ENCODE measurements around the gene CDHR1. TPM values are rescaled to one million over a fixed set of nuclear protein-coding genes. Genes with fewer than 3 reads are reported as not detected.

Gene CDHR1
- total and polyA plus RNA-seq, 2 of the 8 experiments (the other 6 are each of a cell fraction or from before 2014, with no cell fraction given), result 3.9 to 10.5 TPM

DNA sequence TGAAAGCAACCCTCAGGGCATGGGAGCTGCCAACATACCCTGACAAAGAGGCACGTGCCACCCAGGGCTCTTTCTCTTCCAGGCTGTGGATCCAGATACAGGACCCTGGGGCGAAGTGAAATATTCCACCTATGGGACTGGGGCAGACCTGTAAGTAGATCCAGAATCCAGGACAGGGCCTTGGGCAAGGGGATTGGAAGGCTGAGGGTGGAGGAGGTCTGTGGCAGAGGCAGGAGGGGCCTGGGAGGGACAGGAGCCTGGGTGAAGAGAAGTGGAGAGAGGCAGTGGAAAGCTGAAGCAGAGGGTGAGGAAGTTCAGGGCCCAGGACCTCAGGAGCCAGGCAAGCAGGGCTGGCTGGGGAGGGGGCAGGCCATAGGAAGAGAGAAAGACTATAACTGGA lies 17.2 kb downstream of the CDHR1 start:
- H3K27ac ChIP-seq (ENCODE audit: low read depth, low read length), result no peak overlapping the region
- no peak overlapping the region for H3K4me2 ChIP-seq (ENCODE audit: insufficient read depth in 1 of 2, low read depth in 2 of 2, low read length in 2 of 2)
- H4K91ac ChIP-seq (replicated peaks; ENCODE audit: insufficient read length, low read length), result no peak overlapping the region
- no peak overlapping the region for H2AK5ac ChIP-seq (ENCODE audit: low read depth, low read length)
- no peak overlapping the region for H2AFZ ChIP-seq (ENCODE audit: low read length)
- no peaks in the 10 kb centered on the region for H3K27me3 ChIP-seq (replicated peaks in 1 of 4; ENCODE audit: control insufficient read depth in 3 of 4, extremely low read depth in 1 of 4, insufficient read depth in 3 of 4, low read length in 3 of 4)
- no peaks in the 10 kb centered on the region for H3K36me3 ChIP-seq (ENCODE audit: control insufficient read depth in 2 of 4, insufficient read depth in 4 of 4, low read length in 3 of 4)
- no peaks in the 10 kb centered on the region for H4K20me1 ChIP-seq (replicated peaks in 1 of 2; ENCODE audit: control insufficient read depth in 1 of 2, insufficient read depth in 2 of 2, low read length in 2 of 2)
- no peak for FAIRE-seq
- H3K4me3 ChIP-seq (ENCODE audit: extremely low read depth in 1 of 4, insufficient read depth in 2 of 4, low read depth in 3 of 4, low read length in 4 of 4), result no peak overlapping the region
- H3K79me1 ChIP-seq (ENCODE audit: low read depth, low read length), result no peaks in the 10 kb centered on the region
- no peaks in the 10 kb centered on the region for H3K23me2 ChIP-seq (ENCODE audit: low read depth, low read length)
- no peaks in the 10 kb centered on the region for H3K79me2 ChIP-seq (ENCODE audit: control insufficient read depth in 1 of 2, insufficient read depth in 2 of 2, low read length in 2 of 2)
- no peak overlapping the region for H4K5ac ChIP-seq (ENCODE audit: insufficient read length, low read depth, low read length)
- H3K4me1 ChIP-seq (replicated peaks in 1 of 4; ENCODE audit: control insufficient read depth in 3 of 4, insufficient read depth in 4 of 4, low read length in 3 of 4), result peaks cover 0 to 4% (median 0%) of the 10 kb centered on the region in 4 experiments; a peak in 1 of 7 replicates
- DNase-seq (ENCODE audit: low read depth in 1 of 2, low spot score in 2 of 2), result no peak
- no peak overlapping the region for H2BK12ac ChIP-seq (ENCODE audit: low read depth, low read length)
- no peak overlapping the region for H2BK120ac ChIP-seq (replicated peaks; ENCODE audit: low read depth, low read length)
- no peak overlapping the region for H4K8ac ChIP-seq (ENCODE audit: extremely low read depth, insufficient read depth, low read length)
- POLR2A ChIA-PET (ENCODE audit: partially characterized antibody), result no interaction called here
- no peak overlapping the region for H3K18ac ChIP-seq (ENCODE audit: extremely low read depth, low read length)
- H3K14ac ChIP-seq (ENCODE audit: insufficient read length), result no peak overlapping the region
- CTCF ChIA-PET (ENCODE audit: partially characterized antibody), result interaction anchor here (0.6 to 8.8 kb wide), 17 partner anchors 7 to 340 kb away, joined by 3 to 113 read pairs (median 4); no protein-coding TSS in a partner anchor
- H3K9me3 ChIP-seq (ENCODE audit: insufficient read depth in 2 of 2, low read depth in 1 of 2, low read length in 1 of 2), result no peaks in the 10 kb centered on the region
- no peak overlapping the region for H3K56ac ChIP-seq (replicated peaks; ENCODE audit: insufficient read length, low read depth, low read length)
- 84% methylated on average over 2 of the region's 2 CpGs; no CpG with 5 or more reads in 1 of the 2 experiments for WGBS, 2 experiments (ENCODE audit: extremely low coverage in 1 of 2, insufficient coverage in 1 of 2, insufficient read length in 1 of 2, insufficient replicate concordance in 2 of 2, low coverage in 1 of 2, low lambda C conversion rate in 2 of 2, missing lambda C conversion rate in 1 of 2)
- no peak overlapping the region for H3K9ac ChIP-seq (replicated peaks in 1 of 4; ENCODE audit: extremely low read depth in 1 of 4, low read depth in 3 of 4, low read length in 3 of 4)
- H2BK15ac ChIP-seq (ENCODE audit: low read length), result no peak overlapping the region
- H3K23ac ChIP-seq (ENCODE audit: insufficient read length), result no peak overlapping the region
- H2BK5ac ChIP-seq (ENCODE audit: low read depth, low read length), result no peak overlapping the region
- H3K4ac ChIP-seq (replicated peaks; ENCODE audit: insufficient read length, low read depth, low read length), result no peak overlapping the region
- no peak overlapping the region for H2BK20ac ChIP-seq (ENCODE audit: low read length)
- TF ChIP-seq TBP (IDR thresholded peaks at IDR 0.05; ENCODE audit: low read depth, low read length) (no peak), CBX5 (IDR thresholded peaks at IDR 0.05; ENCODE audit: low read depth, low read length) (no peak), YY1 (IDR thresholded peaks at IDR 0.05; ENCODE audit: low read depth, low read length) (no peak), EGR1 (IDR thresholded peaks at IDR 0.05; ENCODE audit: borderline replicate concordance, low read depth, low read length) (no peak), TCF12 (IDR thresholded peaks at IDR 0.05; ENCODE audit: low read depth, low read length) (no peak), MAX (IDR thresholded peaks at IDR 0.05) (no peak), PHF8 (conservative IDR thresholded peaks at IDR 0.05; ENCODE audit: low read depth, low read length) (no peak), CHD1 (IDR thresholded peaks at IDR 0.05; ENCODE audit: low read depth, low read length) (no peak), TEAD4 (IDR thresholded peaks at IDR 0.05; ENCODE audit: low read depth, low read length) (no peak), ASH2L (IDR thresholded peaks at IDR 0.05; ENCODE audit: low read length) (no peak), GABPA (IDR thresholded peaks at IDR 0.05; ENCODE audit: borderline replicate concordance, insufficient read depth, low read length) (no peak), SP4 (IDR thresholded peaks at IDR 0.05; ENCODE audit: low read length) (no peak), RFX5 (IDR thresholded peaks at IDR 0.05; ENCODE audit: borderline replicate concordance, low read depth, low read length) (no peak), JUND (IDR thresholded peaks at IDR 0.05; ENCODE audit: low read length) (no peak)
- TF ChIP-seq, protein P1, sequence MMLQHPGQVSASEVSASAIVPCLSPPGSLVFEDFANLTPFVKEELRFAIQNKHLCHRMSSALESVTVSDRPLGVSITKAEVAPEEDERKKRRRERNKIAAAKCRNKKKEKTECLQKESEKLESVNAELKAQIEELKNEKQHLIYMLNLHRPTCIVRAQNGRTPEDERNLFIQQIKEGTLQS (IDR thresholded peaks at IDR 0.05; ENCODE audit: insufficient read depth, low read depth, low read length), result no peak

Data from H1 (cell line).